GM21526 (cell line): ENCODE data around the gene CPLANE2.
"Not testable (repeated sequence)": the region's sequence is repeated elsewhere in the genome, so short reads cannot be mapped to it uniquely, and the experiment has no call there.

Experiments
- ATAC-seq: cut with Tn5 transposase; IDR thresholded peaks from one replicate; pipeline ENCODE4 v1.9.1; 2021; ENCODE audit warnings: moderate library complexity; ENCODE audit not compliant: unreplicated experiment, low FRiP score

CPLANE2 gene

GRCh38 chr1:16210581-16210980 lies 26.4 kb downstream of the CPLANE2 start:
- ATAC-seq: no peak

DNA sequence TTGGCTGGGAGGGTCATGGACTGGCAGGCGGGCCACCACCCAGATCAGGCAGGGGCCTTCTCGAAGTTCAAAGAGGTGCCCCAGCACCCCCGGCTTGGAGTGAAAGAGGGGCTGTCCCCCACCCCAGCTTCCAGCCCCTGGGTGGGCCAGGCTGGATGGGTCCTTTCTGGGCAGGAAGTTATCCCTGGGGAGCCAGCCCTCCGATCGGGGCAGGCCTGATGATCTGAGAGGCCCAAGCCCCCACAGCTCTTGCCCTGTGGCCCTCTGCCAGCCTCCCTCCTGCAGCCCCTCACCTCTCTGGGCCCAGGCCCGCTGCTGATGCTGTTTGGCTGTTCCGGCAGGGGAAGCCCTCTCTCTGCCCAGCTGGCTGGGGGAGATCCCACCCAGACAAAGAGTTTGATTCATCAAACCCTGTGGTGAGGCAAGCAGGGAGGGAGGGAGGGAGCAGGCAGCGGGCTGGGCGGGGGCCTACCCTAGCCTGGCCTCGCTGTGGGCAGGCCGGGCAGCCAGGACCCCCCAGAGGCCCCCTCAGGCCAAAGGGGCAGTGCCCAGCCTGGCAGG lies 27.1 kb downstream of the CPLANE2 start:
- no peak for ATAC-seq

DNA sequence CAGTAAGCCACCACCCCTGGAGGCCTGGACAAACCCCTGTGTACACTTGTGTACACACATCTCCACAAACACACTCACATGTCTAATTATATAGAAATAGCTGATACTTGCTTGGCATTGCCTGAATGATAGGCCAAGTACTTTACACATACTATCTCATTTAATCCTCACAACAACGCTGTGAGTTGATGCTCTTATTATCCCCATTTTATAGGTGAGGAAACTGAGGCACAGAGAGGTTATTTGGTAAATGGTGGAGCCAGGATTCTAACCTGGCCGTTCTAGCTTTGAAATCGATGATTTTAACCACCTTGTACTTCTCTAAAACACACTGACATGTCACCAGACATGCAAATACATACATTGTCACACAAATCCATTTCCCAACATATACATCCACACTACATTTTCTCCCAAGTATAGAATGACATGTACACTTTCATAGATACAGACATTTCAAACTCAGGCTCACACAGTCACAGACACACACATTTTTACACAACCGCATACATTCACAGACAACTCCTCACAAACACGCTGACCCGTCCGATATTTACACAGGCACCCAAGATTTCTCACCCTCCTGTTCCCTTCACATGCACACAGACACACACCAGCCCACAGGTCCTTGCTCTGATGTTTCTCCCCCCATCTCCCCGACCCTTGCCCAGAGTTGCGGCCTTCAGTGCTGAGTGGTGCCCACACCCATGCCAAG lies 27.7 kb downstream of the CPLANE2 start:
- ATAC-seq: no peak

DNA sequence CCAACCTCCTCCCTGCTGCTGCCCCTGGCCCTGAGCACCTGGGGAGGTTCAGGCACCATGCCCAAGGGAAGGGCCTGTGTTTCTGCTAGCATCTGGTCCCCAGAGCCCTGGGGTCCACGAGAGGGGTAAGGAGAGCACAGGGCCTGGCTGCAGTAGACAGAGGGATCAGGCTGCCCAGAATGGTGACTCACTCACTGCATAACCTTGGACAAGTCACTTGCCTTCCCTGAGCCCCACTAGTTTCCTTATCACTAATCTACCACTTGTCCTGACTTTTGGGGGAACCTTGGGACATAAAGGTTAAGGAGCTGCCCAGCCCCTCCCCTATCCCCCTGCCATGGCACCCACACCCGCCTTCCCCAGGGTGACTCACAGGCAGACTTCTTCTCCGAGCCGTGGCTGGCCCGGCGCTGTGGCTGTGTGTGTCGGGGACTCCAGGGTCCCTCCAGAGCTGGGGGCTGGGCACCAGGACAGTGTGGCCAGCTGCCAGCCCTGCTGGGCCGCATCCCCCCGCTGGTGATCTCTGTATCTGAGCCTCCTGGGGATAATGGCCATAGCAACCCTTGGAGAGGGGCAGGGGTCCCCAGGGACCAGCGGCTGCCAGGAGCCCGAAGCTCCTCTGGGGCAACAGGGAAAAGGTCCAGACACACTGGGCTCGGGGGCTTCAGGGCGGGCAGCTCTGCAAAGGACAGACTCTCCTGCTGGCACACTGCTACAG lies 28.6 kb downstream of the CPLANE2 start:
- no peak for ATAC-seq

GRCh38 chr1:16207318-16208269 lies 29.4 kb downstream of the CPLANE2 start:
- ATAC-seq: no peak

DNA sequence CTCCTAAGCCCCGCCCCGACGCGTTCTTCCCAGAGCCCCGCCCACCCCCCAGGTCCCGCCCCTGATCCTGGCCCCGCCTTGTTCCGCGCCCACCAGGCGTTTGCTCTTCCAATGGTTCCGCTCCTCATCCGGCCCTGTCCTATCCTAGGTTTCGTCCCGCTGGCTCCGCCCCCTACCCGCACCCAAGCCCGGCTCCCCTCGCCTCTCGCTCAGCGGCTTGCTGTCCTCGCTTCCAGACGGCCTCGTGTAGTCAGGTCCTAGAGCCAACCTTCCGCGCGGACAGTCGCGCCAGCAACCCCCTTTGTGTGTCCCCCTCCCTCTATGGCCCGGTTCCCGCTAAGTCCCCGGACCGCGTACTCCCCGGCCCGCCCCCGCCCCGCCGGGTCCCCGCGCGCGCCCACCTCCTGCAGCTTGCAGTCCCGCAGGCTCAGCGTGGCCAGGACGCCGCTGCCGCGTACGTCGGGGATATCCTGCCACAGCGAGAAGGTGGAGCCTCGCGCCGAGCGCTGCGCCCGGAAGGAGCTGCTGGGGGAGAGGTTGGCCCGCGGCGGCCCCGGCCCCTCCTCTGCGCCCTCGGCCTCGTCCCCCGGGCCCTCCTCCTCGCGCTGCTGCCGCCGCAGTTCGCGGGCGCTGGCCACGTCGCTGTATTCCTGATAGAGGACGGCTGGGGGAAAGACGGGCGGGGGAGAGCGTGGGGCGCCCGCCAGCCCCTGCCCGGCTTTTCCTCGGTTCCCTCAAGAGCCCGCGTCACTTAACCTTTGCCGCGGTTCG lies 30.3 kb downstream of the CPLANE2 start:
- ATAC-seq: peak; percentile 58

GRCh38 chr1:16205891-16206546 lies 31.0 kb downstream of the CPLANE2 start:
- peak; percentile 12 for ATAC-seq

DNA sequence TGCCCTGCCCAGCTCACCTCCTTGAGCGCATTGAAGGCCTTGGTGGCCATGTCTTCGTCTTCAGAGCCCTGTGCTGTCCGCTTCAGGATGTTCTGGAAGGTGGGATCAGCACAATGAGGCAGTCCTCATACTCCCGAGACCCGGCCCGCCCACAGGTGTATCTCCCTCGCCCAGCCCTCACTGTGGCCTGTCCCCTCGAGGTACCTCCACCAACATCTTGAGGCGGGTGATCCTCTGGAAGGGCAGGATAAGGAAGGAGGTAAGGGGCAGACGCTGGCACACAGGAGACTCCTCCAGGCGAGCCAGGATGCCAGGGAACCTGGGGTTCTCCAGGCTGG lies 31.7 kb downstream of the CPLANE2 start:
- ATAC-seq: no peak

GRCh38 chr1:16204634-16205333 lies 32.2 kb downstream of the CPLANE2 start:
- no peak for ATAC-seq

GRCh38 chr1:16204216-16204615 lies 32.8 kb downstream of the CPLANE2 start:
- no peak for ATAC-seq

DNA sequence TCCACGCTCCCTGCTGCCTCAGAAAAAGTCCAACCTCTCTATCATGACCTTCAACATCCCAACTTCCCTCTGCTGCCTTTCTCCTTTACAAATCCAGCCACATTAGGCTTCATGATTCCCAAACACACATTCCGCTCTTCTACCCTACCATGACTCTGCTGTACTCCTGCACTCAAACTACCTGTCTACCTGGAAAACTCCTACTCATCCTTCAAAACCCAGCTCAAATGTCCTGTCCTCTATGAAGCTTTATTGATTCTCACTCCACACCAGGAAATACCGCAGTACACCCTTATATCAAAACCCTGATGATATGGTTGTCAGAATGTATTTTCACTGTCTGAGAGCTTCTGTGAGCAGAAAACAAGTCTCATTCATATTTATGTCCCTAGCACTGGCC lies 33.4 kb downstream of the CPLANE2 start:
- no peak for ATAC-seq

DNA sequence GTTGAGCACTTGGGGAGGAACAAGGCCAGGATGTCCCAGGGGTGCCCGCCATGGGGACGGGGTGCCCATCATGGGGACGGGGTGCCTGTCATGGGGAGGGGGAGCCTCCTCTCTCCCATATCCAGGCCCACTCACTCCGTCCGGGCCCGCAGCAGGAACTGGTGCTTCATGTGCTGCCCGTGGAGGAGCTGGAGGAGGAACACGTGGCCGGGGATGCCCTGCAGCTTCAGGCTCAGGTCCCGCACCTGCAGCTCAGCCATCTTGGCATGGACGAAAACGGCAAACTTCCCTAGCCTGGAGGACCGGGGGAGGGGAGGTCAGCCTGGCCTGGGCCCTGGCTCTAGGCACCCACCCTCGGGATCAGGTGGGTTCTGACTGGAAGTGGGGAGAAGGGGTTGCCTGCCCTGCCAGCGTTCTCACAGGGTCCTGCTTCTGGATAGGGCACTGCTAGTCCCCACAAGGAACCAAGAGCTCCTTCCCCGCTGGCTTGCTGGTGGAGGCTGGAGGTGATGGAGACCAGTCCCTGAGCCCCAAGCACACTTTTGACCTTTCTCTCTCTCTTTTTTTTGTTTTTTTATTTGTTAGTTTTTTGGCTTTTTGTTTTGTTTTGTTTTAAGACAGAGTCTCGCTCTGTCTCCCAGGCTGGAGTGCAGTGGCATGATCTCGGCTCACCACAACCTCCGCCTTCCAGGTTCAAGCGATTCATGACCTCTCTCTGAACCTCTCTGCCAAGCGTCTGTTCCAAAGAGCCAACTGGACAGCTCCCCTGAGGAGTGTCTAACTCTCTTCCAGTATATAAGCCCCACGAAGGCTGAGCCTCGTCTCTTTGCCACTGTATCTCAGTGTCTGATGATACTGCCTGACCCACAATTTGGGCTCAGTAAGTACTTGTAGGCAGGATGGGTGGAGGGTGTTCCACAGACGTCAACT lies 34.4 kb downstream of the CPLANE2 start:
- ATAC-seq: no peak

GRCh38 chr1:16199700-16200099 lies 37.3 kb downstream of the CPLANE2 start:
- ATAC-seq: no peak

DNA sequence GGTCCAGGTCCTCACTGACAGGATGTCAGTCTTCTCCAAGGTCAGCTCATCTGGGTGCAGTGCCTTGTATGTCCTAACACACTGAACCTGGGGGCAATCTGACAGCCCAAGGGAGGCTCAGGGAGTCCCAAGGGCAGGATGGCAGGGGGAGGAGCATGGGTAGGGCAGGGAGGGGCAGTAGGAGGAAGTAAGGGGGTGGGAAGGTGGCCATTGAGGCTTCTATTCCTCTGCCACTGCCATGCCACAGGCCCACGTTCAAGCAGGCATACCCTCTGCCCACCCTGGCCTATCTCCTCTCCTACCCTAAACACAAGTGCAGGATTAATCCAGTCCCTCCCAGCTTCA lies 37.9 kb downstream of the CPLANE2 start:
- no peak for ATAC-seq

DNA sequence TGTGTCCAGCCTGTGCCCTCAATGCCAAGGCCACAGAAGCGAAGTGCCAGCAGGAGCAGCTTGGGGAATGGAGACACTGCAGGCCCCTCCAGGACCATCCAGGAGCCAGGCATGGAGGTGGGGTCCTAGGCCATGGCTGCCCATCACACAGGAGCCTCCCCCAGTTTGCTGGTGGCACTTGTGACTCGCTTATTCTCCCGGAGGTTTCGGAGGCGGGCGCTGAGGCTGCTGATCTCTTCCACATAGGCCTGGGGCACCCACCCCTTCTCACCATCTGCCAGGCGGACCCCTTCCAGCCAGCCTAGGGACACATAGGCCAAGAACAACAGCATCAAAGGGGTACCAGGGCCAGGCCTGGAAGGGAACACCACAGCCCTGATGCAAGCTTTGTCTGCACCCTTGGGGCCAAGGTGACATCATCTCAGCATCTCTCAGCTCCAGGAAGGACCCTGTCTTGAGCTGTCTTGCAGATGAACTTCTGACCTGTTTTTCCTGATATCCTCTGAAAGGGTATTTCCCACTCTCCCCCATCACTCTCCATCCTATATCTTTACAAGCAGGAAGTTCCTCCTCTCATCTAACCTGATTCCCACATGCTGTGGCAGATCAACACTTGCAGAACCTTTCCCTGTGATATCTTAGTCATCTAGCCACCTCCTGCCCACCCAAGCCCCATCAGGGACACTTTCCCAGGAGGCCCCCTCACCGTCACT lies 38.4 kb downstream of the CPLANE2 start:
- no peak for ATAC-seq

- ATAC-seq: no peak
Measured at GRCh38 chr1:16196874-16197273, 40.1 kb downstream of the CPLANE2 start.

DNA sequence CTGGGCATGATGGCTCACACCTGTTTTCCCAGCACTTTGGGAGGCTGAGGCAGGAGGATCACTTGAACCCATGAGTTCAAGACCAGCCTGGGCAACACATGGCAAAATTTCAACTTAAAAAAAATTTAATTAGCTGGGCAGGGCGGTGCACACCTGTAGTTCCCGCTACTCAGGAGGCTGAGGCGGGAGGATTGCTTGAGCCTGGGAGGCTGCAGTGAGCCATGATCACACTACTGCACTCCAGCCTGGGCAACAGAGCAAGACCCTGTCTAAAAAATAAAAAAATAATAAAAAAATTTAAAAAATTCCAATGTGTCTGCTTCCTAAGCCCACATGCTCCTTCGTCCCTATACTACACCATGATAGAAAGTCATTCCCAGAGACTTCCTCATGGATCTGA lies 40.8 kb downstream of the CPLANE2 start:
- ATAC-seq: not testable (repeated sequence)
